ENCODE data around the gene PDCD2. TPM values are rescaled to one million over a fixed set of nuclear protein-coding genes. Genes with fewer than 3 reads are reported as not detected.

The PDCD2 gene
- total RNA-seq, 1 experiment from 2014 or later, result 73.0 TPM

- intact Hi-C loops (cut with micrococcal nuclease; ENCODE audit: unreplicated experiment), result no loop called here
- H3K27me3 ChIP-seq (replicated peaks; ENCODE audit: control insufficient read depth, insufficient read depth, low read length), result no peaks in the 10 kb centered on the region
- H3K9me3 ChIP-seq, result peaks cover 22% of the 10 kb centered on the region; the same call in 1 of the 2 replicates
- Mint-ChIP-seq H3K9me3 (ENCODE audit: unreplicated experiment) (peaks cover 29% of the 10 kb centered on the region), H3K36me3 (ENCODE audit: insufficient read depth, unreplicated experiment) (no peaks in the 10 kb centered on the region), H3K4me3 (ENCODE audit: unreplicated experiment) (no peak overlapping the region), H3K27ac (ENCODE audit: unreplicated experiment) (no peak overlapping the region), H3K27me3 (ENCODE audit: insufficient read depth, unreplicated experiment) (no peaks in the 10 kb centered on the region), H3K4me1 (ENCODE audit: low read depth, unreplicated experiment) (no peaks in the 10 kb centered on the region)
- no peak for TF ChIP-seq CTCF (IDR thresholded peaks at IDR 0.05; ENCODE audit: insufficient read depth in 1 of 2, low read depth in 1 of 2, low read length in 1 of 2, severe bottlenecking in 1 of 2, unreplicated experiment in 1 of 2)
- CTCF ChIA-PET, result no interaction called here
- no peaks in the 10 kb centered on the region for H3K36me3 ChIP-seq (ENCODE audit: control insufficient read depth, insufficient read depth, low read length)
- no TSS peak for BruUV-seq (replicated peaks)
- DNase-seq, result no peak
- POLR2A ChIA-PET, result no interaction called here
- no peak overlapping the region for H3K4me3 ChIP-seq (ENCODE audit: low read depth, low read length)
- H3K4me1 ChIP-seq, result peaks cover 9% of the 10 kb centered on the region
These were observed 6.3 kb upstream of the PDCD2 start for GRCh38 chr6:170590725-170591124.

GRCh38 chr6:170584954-170585498 is 589 bp upstream of the PDCD2 start:
- ChIA-PET POLR2A (interaction anchor here (1.4 kb wide), 1 partner anchor 31 kb away, joined by 6 read pairs; the partner anchor contains the start of gene TBP), CTCF (interaction anchor here (1.1 kb wide), 1 partner anchor 10 kb away, joined by 3 read pairs; no protein-coding TSS in a partner anchor)
- no peaks in the 10 kb centered on the region for H3K27me3 Mint-ChIP-seq (ENCODE audit: insufficient read depth, unreplicated experiment)
- TF ChIP-seq CTCF (IDR thresholded peaks at IDR 0.05; ENCODE audit: insufficient read depth in 1 of 2, low read depth in 1 of 2, low read length in 1 of 2, severe bottlenecking in 1 of 2, unreplicated experiment in 1 of 2), result no peak
- peak overlapping the region; percentile 81 for H3K27ac Mint-ChIP-seq (ENCODE audit: unreplicated experiment)
- BruUV-seq (replicated peaks), result TSS peak; percentile 61
- peaks cover 28% of the 10 kb centered on the region for H3K36me3 Mint-ChIP-seq (ENCODE audit: insufficient read depth, unreplicated experiment)
- Histone ChIP-seq H3K36me3 (ENCODE audit: control insufficient read depth, insufficient read depth, low read length) (no peaks in the 10 kb centered on the region), H3K27me3 (replicated peaks; ENCODE audit: control insufficient read depth, insufficient read depth, low read length) (no peaks in the 10 kb centered on the region), H3K4me3 (ENCODE audit: low read depth, low read length) (peak overlapping the region; percentile 80), H3K4me1 (peaks cover 21% of the 10 kb centered on the region), H3K9me3 (0 out of 2 replicates have a peak, but pooled peaks cover 3% of the 10 kb centered on the region)
- intact Hi-C loops (cut with micrococcal nuclease; ENCODE audit: unreplicated experiment), result loop anchor here (1.0 kb wide), 1 partner anchor 32 kb away; the partner anchor contains the start of gene PSMB1
- peak in 1 of 2 experiments; percentile 41 for DNase-seq
- peaks cover 6% of the 10 kb centered on the region for H3K4me1 Mint-ChIP-seq (ENCODE audit: low read depth, unreplicated experiment)
- H3K9me3 Mint-ChIP-seq (ENCODE audit: unreplicated experiment), result no peaks in the 10 kb centered on the region
- H3K4me3 Mint-ChIP-seq (ENCODE audit: unreplicated experiment), result peak overlapping the region; percentile 93

DNA sequence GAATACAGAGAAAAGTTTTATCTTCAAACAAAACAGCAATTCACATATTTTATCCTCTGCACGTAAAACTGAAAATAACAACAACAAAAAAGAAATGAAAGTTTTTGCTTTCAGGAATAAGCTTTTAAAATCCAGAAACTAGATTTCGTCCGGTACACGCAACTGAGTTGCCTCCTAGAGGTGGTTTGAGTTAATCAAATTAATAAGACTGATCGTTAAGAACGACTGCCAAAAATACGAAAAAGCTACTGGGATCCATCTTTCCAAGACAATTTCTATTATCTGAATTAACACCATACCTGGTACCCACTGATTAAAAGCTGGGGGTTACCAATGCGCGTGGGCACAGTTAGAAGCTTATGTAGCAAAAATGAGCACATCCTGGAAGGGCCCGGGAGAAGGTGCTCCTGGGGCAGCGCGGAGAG is 669 bp downstream of the PDCD2 start:
- Mint-ChIP-seq H3K27me3 (ENCODE audit: insufficient read depth, unreplicated experiment) (no peaks in the 10 kb centered on the region), H3K27ac (ENCODE audit: unreplicated experiment) (peak overlapping the region; percentile 81), H3K36me3 (ENCODE audit: insufficient read depth, unreplicated experiment) (peaks cover 37% of the 10 kb centered on the region), H3K4me3 (ENCODE audit: unreplicated experiment) (peak overlapping the region; percentile 93), H3K4me1 (ENCODE audit: low read depth, unreplicated experiment) (peaks cover 6% of the 10 kb centered on the region), H3K9me3 (ENCODE audit: unreplicated experiment) (no peaks in the 10 kb centered on the region)
- Histone ChIP-seq H3K27me3 (replicated peaks; ENCODE audit: control insufficient read depth, insufficient read depth, low read length) (no peaks in the 10 kb centered on the region), H3K36me3 (ENCODE audit: control insufficient read depth, insufficient read depth, low read length) (no peaks in the 10 kb centered on the region), H3K9me3 (no peaks in the 10 kb centered on the region), H3K4me1 (peaks cover 21% of the 10 kb centered on the region), H3K4me3 (ENCODE audit: low read depth, low read length) (peak overlapping the region; percentile 80)
- ChIA-PET POLR2A (interaction anchor here (1.4 kb wide), 1 partner anchor 30 kb away, joined by 6 read pairs; the partner anchor contains the start of gene TBP), CTCF (interaction anchor here (1.1 to 1.3 kb wide), 2 partner anchors 9 to 30 kb away, joined by 3 to 5 read pairs; partner anchors contain the start of gene TBP)
- intact Hi-C loops (cut with micrococcal nuclease; ENCODE audit: unreplicated experiment), result loop anchor here (1.0 kb wide), 1 partner anchor 30 kb away; the partner anchor contains the start of gene PSMB1
- no peak for DNase-seq
- no TSS peak for BruUV-seq (replicated peaks)
- no peak for TF ChIP-seq CTCF (IDR thresholded peaks at IDR 0.05; ENCODE audit: insufficient read depth in 1 of 2, low read depth in 1 of 2, low read length in 1 of 2, severe bottlenecking in 1 of 2, unreplicated experiment in 1 of 2)

All from Caco-2 (cell line).